Effector memory CD8-positive, alpha-beta T cell (primary cell): Measurements from ENCODE around the gene RPRD2.

Source experiments
- ATAC-seq: fragments of 150-1000 bp; cut with Tn5 transposase; replicated peaks from 2 replicates; pipeline ENCODE4 v1.10.0; 2021; ENCODE audit warnings: mild to moderate bottlenecking, moderate library complexity
- DNase-seq, 3 experiments: peaks; one replicate each; pipeline ENCODE4 v3.0.0; 2021
- H3K27ac Mint-ChIP-seq, 2 donors: one replicate each; pipeline ENCODE4 v1.8.0; 2022; ENCODE audit warnings: mild to moderate bottlenecking in 2 of 2, mixed read lengths in 2 of 2, moderate library complexity in 2 of 2
- H3K27me3 Mint-ChIP-seq, 2 donors: one replicate each; pipeline ENCODE4 v1.8.0; 2022; ENCODE audit warnings: mixed read lengths in 2 of 2
- H3K36me3 Mint-ChIP-seq: one replicate; pipeline ENCODE4 v1.8.0; 2022; ENCODE audit warnings: mild to moderate bottlenecking, moderate library complexity, mixed read lengths; ENCODE audit not compliant: insufficient read depth
- H3K4me1 Mint-ChIP-seq, 2 donors: one replicate each; pipeline ENCODE4 v1.8.0; 2022; ENCODE audit warnings: low read depth in 2 of 2, mixed read lengths in 2 of 2
- H3K4me3 Mint-ChIP-seq, 2 donors: one replicate each; pipeline ENCODE4 v1.8.0; 2022; ENCODE audit warnings: mild to moderate bottlenecking in 2 of 2, mixed read lengths in 2 of 2, moderate library complexity in 2 of 2
- H3K9me3 Mint-ChIP-seq, 2 donors: one replicate each; pipeline ENCODE4 v1.8.0; 2022; ENCODE audit warnings: mixed read lengths in 2 of 2

RPRD2 gene

GRCh38 chr1:150456146-150456647 is 92.2 kb downstream of the RPRD2 start:
- H3K36me3 Mint-ChIP-seq, result peaks cover 80% of the 10 kb centered on the region
- H3K27me3 Mint-ChIP-seq, result no peaks in the 10 kb centered on the region
- H3K27ac Mint-ChIP-seq, result peak overlapping the region in 1 of 2 donors; percentile 29
- no peaks in the 10 kb centered on the region for H3K9me3 Mint-ChIP-seq
- no peak for ATAC-seq
- H3K4me1 Mint-ChIP-seq, result peaks cover 0 to 7% of the 10 kb centered on the region in 2 donors
- H3K4me3 Mint-ChIP-seq, result no peak overlapping the region
- DNase-seq, result no peak

- Mint-ChIP-seq H3K9me3 (no peaks in the 10 kb centered on the region), H3K36me3 (peaks cover 73% of the 10 kb centered on the region), H3K4me3 (no peak overlapping the region), H3K4me1 (peaks cover 3 to 5% of the 10 kb centered on the region in 2 donors), H3K27ac (peak overlapping the region in 1 of 2 donors; percentile 59), H3K27me3 (no peaks in the 10 kb centered on the region)
- ATAC-seq (peak; percentile 79), DNase-seq (peak; percentile 65 to 73 (median 67))
These were observed 100.5 kb downstream of the RPRD2 start for GRCh38 chr1:150464422-150464826.

GRCh38 chr1:150466964-150467363 is 103.0 kb downstream of the RPRD2 start:
- DNase-seq, result no peak
- H3K27ac Mint-ChIP-seq, result no peak overlapping the region
- H3K9me3 Mint-ChIP-seq, result no peaks in the 10 kb centered on the region
- peaks cover 3 to 5% of the 10 kb centered on the region in 2 donors for H3K4me1 Mint-ChIP-seq
- H3K27me3 Mint-ChIP-seq, result no peaks in the 10 kb centered on the region
- no peak overlapping the region for H3K4me3 Mint-ChIP-seq
- peaks cover 67% of the 10 kb centered on the region for H3K36me3 Mint-ChIP-seq
- no peak for ATAC-seq

- H3K9me3 Mint-ChIP-seq, result no peaks in the 10 kb centered on the region
- peaks cover 73% of the 10 kb centered on the region for H3K36me3 Mint-ChIP-seq
- H3K27ac Mint-ChIP-seq, result no peak overlapping the region
- no peak overlapping the region for H3K4me3 Mint-ChIP-seq
- no peaks in the 10 kb centered on the region for H3K27me3 Mint-ChIP-seq
- ATAC-seq (no peak), DNase-seq (no peak)
- peaks cover 2% of the 10 kb centered on the region in 2 donors for H3K4me1 Mint-ChIP-seq
These were observed 105.3 kb downstream of the RPRD2 start for GRCh38 chr1:150469291-150469690.

- peak overlapping the region in 1 of 2 donors; percentile 44 for H3K27ac Mint-ChIP-seq
- DNase-seq (no peak), ATAC-seq (no peak)
- no peaks in the 10 kb centered on the region for H3K9me3 Mint-ChIP-seq
- no peak overlapping the region for H3K4me3 Mint-ChIP-seq
- H3K36me3 Mint-ChIP-seq, result peaks cover 39% of the 10 kb centered on the region
- no peaks in the 10 kb centered on the region for H3K27me3 Mint-ChIP-seq
- H3K4me1 Mint-ChIP-seq, result no peaks in the 10 kb centered on the region
These were observed 108.8 kb downstream of the RPRD2 start for GRCh38 chr1:150472601-150473200.

- no peak for ATAC-seq
- no peaks in the 10 kb centered on the region for H3K4me1 Mint-ChIP-seq
- H3K27ac Mint-ChIP-seq, result peak overlapping the region in 1 of 2 donors; percentile 78
- no peak overlapping the region for H3K4me3 Mint-ChIP-seq
- H3K36me3 Mint-ChIP-seq, result peaks cover 36% of the 10 kb centered on the region
- no peaks in the 10 kb centered on the region for H3K9me3 Mint-ChIP-seq
- H3K27me3 Mint-ChIP-seq, result no peaks in the 10 kb centered on the region
- DNase-seq, result no peak
These were observed 109.7 kb downstream of the RPRD2 start for GRCh38 chr1:150473659-150474058.

GRCh38 chr1:150474869-150475268 is 110.9 kb downstream of the RPRD2 start:
- peak overlapping the region in 1 of 2 donors; percentile 78 for H3K27ac Mint-ChIP-seq
- peaks cover 36% of the 10 kb centered on the region for H3K36me3 Mint-ChIP-seq
- no peak overlapping the region for H3K4me3 Mint-ChIP-seq
- no peak for ATAC-seq
- H3K27me3 Mint-ChIP-seq, result no peaks in the 10 kb centered on the region
- no peak for DNase-seq
- H3K9me3 Mint-ChIP-seq, result no peaks in the 10 kb centered on the region
- H3K4me1 Mint-ChIP-seq, result peaks cover 0 to 2% of the 10 kb centered on the region in 2 donors

GRCh38 chr1:150476754-150477153 is 112.8 kb downstream of the RPRD2 start:
- no peaks in the 10 kb centered on the region for H3K9me3 Mint-ChIP-seq
- peaks cover 0 to 3% of the 10 kb centered on the region in 2 donors for H3K4me1 Mint-ChIP-seq
- DNase-seq, result no peak
- no peak overlapping the region for H3K27ac Mint-ChIP-seq
- peaks cover 21% of the 10 kb centered on the region for H3K36me3 Mint-ChIP-seq
- H3K27me3 Mint-ChIP-seq, result no peaks in the 10 kb centered on the region
- no peak for ATAC-seq
- H3K4me3 Mint-ChIP-seq, result no peak overlapping the region

GRCh38 chr1:150477320-150477719 is 113.4 kb downstream of the RPRD2 start:
- Mint-ChIP-seq H3K4me1 (peaks cover 0 to 3% of the 10 kb centered on the region in 2 donors), H3K27ac (peak overlapping the region in 1 of 2 donors; percentile 78), H3K4me3 (no peak overlapping the region), H3K9me3 (no peaks in the 10 kb centered on the region), H3K36me3 (peaks cover 15% of the 10 kb centered on the region), H3K27me3 (no peaks in the 10 kb centered on the region)
- ATAC-seq (no peak), DNase-seq (no peak)

- ATAC-seq, result no peak
- H3K4me3 Mint-ChIP-seq, result no peak overlapping the region
- H3K4me1 Mint-ChIP-seq, result peaks cover 0 to 3% of the 10 kb centered on the region in 2 donors
- H3K27me3 Mint-ChIP-seq, result no peaks in the 10 kb centered on the region
- H3K27ac Mint-ChIP-seq, result peak overlapping the region in 1 of 2 donors; percentile 78
- peaks cover 11% of the 10 kb centered on the region for H3K36me3 Mint-ChIP-seq
- DNase-seq, result no peak
- H3K9me3 Mint-ChIP-seq, result no peaks in the 10 kb centered on the region
These were observed 113.8 kb downstream of the RPRD2 start for GRCh38 chr1:150477733-150478132.

GRCh38 chr1:150479370-150479769 is 115.4 kb downstream of the RPRD2 start:
- Mint-ChIP-seq H3K4me1 (peaks cover 0 to 3% of the 10 kb centered on the region in 2 donors), H3K9me3 (no peaks in the 10 kb centered on the region), H3K27ac (no peak overlapping the region), H3K27me3 (no peaks in the 10 kb centered on the region), H3K36me3 (no peaks in the 10 kb centered on the region), H3K4me3 (no peak overlapping the region)
- ATAC-seq (no peak), DNase-seq (no peak)

- ATAC-seq, result no peak
- H3K4me3 Mint-ChIP-seq, result no peak overlapping the region
- H3K36me3 Mint-ChIP-seq, result no peaks in the 10 kb centered on the region
- no peaks in the 10 kb centered on the region for H3K27me3 Mint-ChIP-seq
- H3K27ac Mint-ChIP-seq, result peak overlapping the region in 1 of 2 donors; percentile 58
- H3K4me1 Mint-ChIP-seq, result peaks cover 0 to 3% of the 10 kb centered on the region in 2 donors
- DNase-seq, result no peak
- H3K9me3 Mint-ChIP-seq, result no peaks in the 10 kb centered on the region
These were observed 116.0 kb downstream of the RPRD2 start for GRCh38 chr1:150479927-150480352.

- H3K4me1 Mint-ChIP-seq, result peaks cover 20 to 22% of the 10 kb centered on the region in 2 donors
- H3K4me3 Mint-ChIP-seq, result no peak overlapping the region
- H3K27ac Mint-ChIP-seq, result no peak overlapping the region
These were observed 120.5 kb downstream of the RPRD2 start for GRCh38 chr1:150484431-150484830.

GRCh38 chr1:150484861-150485260 is 120.9 kb downstream of the RPRD2 start:
- Mint-ChIP-seq H3K4me1 (peaks cover 20 to 21% of the 10 kb centered on the region in 2 donors), H3K27me3 (no peaks in the 10 kb centered on the region), H3K9me3 (no peaks in the 10 kb centered on the region), H3K27ac (no peak overlapping the region), H3K4me3 (no peak overlapping the region), H3K36me3 (peaks cover 11% of the 10 kb centered on the region)
- DNase-seq, result no peak
- ATAC-seq, result no peak

More at GRCh38 chr1:150484431-150484830, 120.5 kb downstream of the RPRD2 start:
- ATAC-seq (no peak), DNase-seq (no peak)
- no peaks in the 10 kb centered on the region for H3K9me3 Mint-ChIP-seq
- H3K27me3 Mint-ChIP-seq, result no peaks in the 10 kb centered on the region
- H3K36me3 Mint-ChIP-seq, result peaks cover 11% of the 10 kb centered on the region
